OCI-LY7 (cell line): ENCODE measurements around the gene ETNPPL. TPM values are rescaled to one million over a fixed set of nuclear protein-coding genes. Genes with fewer than 3 reads are reported as not detected.

Source experiments
- BruUV-seq: library from RNA; stranded (reverse); fragments of 400-500 nt; replicated peaks from 2 replicates; lab custom pipeline; 2021; lab: Mats Ljungman, UMichigan
- CTCF ChIA-PET: fragments of 300-600 bp; sonication (Branson Sonifier 250); formaldehyde crosslinking; loops from one replicate; lab custom pipeline; 2022; ENCODE audit warnings: antibody characterized with exemption; ENCODE audit not compliant: unreplicated experiment; lab: Charles Lee
- POLR2A ChIA-PET: fragments of 300-600 bp; sonication (Branson Sonifier 250); formaldehyde crosslinking; loops from one replicate; lab custom pipeline; 2022; ENCODE audit warnings: antibody characterized with exemption; lab: Charles Lee
- DNase-seq: peaks from one replicate; pipeline ENCODE4 v3.0.0-alpha.2; 2015; ENCODE audit warnings: low spot score
- H2AFZ ChIP-seq: fragments of 200-600 bp; sonication (generic), shearing (Covaris generic); 2 replicates; pipeline ENCODE4 v1.6.1; 2014; ENCODE audit warnings: mild to moderate bottlenecking, antibody characterized with exemption, low read length, moderate library complexity
- H3K27ac ChIP-seq: fragments of 200-600 bp; sonication (generic); 2 replicates; pipeline ENCODE4 v1.5.1; 2014; ENCODE audit warnings: mixed run types, low read depth, mild to moderate bottlenecking, moderate library complexity, low read length, inconsistent platforms; ENCODE audit not compliant: poor library complexity, severe bottlenecking
- H3K36me3 ChIP-seq: fragments of 200-600 bp; sonication (generic); 2 replicates; pipeline ENCODE4 v1.6.1; 2014; ENCODE audit warnings: mild to moderate bottlenecking, antibody characterized with exemption, low read length, moderate library complexity, mixed read lengths; ENCODE audit not compliant: insufficient read depth
- H3K4me1 ChIP-seq: fragments of 200-600 bp; sonication (generic); 2 replicates; pipeline ENCODE4 v1.5.1; 2014; ENCODE audit warnings: mild to moderate bottlenecking, low read length; ENCODE audit not compliant: insufficient read depth, poor library complexity, severe bottlenecking
- H3K4me2 ChIP-seq: fragments of 200-600 bp; sonication (generic); 2 replicates; pipeline ENCODE4 v1.6.1; 2014; ENCODE audit warnings: mild to moderate bottlenecking, low read length
- H3K4me3 ChIP-seq: fragments of 200-600 bp; sonication (generic); 2 replicates; pipeline ENCODE4 v1.5.1; 2014; ENCODE audit warnings: mild to moderate bottlenecking, low read depth, low read length; ENCODE audit not compliant: poor library complexity, severe bottlenecking
- H3K79me2 ChIP-seq: fragments of 200-600 bp; sonication (generic); 2 replicates; pipeline ENCODE4 v1.6.1; 2016; ENCODE audit warnings: low read depth, mild to moderate bottlenecking, low read length, moderate library complexity, mixed read lengths; ENCODE audit not compliant: insufficient read depth
- H3K9me2 ChIP-seq: fragments of 200-600 bp; sonication (generic); 2 replicates; pipeline ENCODE4 v1.6.1; 2016; ENCODE audit warnings: mild to moderate bottlenecking, low read length, mixed read lengths; ENCODE audit not compliant: insufficient read depth
- H3K9me3 ChIP-seq: fragments of 200-600 bp; sonication (generic); 2 replicates; pipeline ENCODE4 v1.6.1; 2014; ENCODE audit warnings: mild to moderate bottlenecking, mixed run types, low read length, mixed read lengths
- H4K20me1 ChIP-seq: fragments of 200-600 bp; sonication (generic); 2 replicates; pipeline ENCODE4 v1.6.1; 2014; ENCODE audit warnings: mild to moderate bottlenecking, antibody characterized with exemption, low read length, moderate library complexity, mixed read lengths; ENCODE audit not compliant: insufficient read depth
- CTCF ChIP-seq: fragments of 200-600 bp; sonication (generic); conservative IDR thresholded peaks from 2 replicates; pipeline ENCODE4 v1.5.1; 2014; ENCODE audit warnings: mild to moderate bottlenecking, antibody characterized with exemption, low read length, moderate library complexity, mixed read lengths
- EZH2phosphoT487 ChIP-seq: fragments of 200-600 bp; sonication (generic); IDR thresholded peaks from 2 replicates; pipeline ENCODE4 v1.6.1; 2018; ENCODE audit warnings: low read depth, borderline replicate concordance, mild to moderate bottlenecking, mixed run types, antibody characterized with exemption, low read length, moderate library complexity, mixed read lengths
- intact Hi-C: fragments of 100-400 bp; cut with micrococcal nuclease; formaldehyde crosslinking; loops from one replicate; pipeline ENCODE4 v1.10.0; 2022; ENCODE audit not compliant: unreplicated experiment
- total RNA-seq, 2 experiments: library from RNA; depleted of rRNA in 1 of 2; stranded (reverse); fragments of >200 nt in 1 of 2; shearing (Covaris generic) in 1 of 2; gene quantifications; 2 replicates each; pipeline ENCODE4 v1.2.3, GENCODE V29; 2014 to 2022

Gene ETNPPL
- total RNA-seq, 2 experiments from 2014 or later: not detected

GRCh38 chr4:108788731-108789130, 25.9 kb upstream of the ETNPPL start:
- Histone ChIP-seq H3K4me1 (no peaks in the 10 kb centered on the region), H3K36me3 (no peaks in the 10 kb centered on the region), H3K4me2 (no peak overlapping the region), H3K9me3 (no peaks in the 10 kb centered on the region), H3K9me2 (no peaks in the 10 kb centered on the region), H3K27ac (no peak overlapping the region), H3K4me3 (no peak overlapping the region), H4K20me1 (no peaks in the 10 kb centered on the region), H2AFZ (no peak overlapping the region), H3K79me2 (no peaks in the 10 kb centered on the region)
- DNase-seq: no peak
- CTCF ChIA-PET: no interaction called here
- intact Hi-C loops: no loop called here
- no peak for TF ChIP-seq EZH2phosphoT487
- no peak for TF ChIP-seq CTCF
- no TSS peak for BruUV-seq
- POLR2A ChIA-PET: interaction anchor here (0.6 kb wide), 1 partner anchor 20 kb away, joined by 3 read pairs; no protein-coding TSS in a partner anchor

- TF ChIP-seq EZH2phosphoT487 (no peak), CTCF (no peak)
- no TSS peak for BruUV-seq
- H3K27ac ChIP-seq: no peak overlapping the region
- no peaks in the 10 kb centered on the region for H3K9me2 ChIP-seq
- intact Hi-C loops: no loop called here
- no peak overlapping the region for H3K4me3 ChIP-seq
- H3K79me2 ChIP-seq: no peaks in the 10 kb centered on the region
- H3K36me3 ChIP-seq: no peaks in the 10 kb centered on the region
- no peaks in the 10 kb centered on the region for H3K4me1 ChIP-seq
- DNase-seq: no peak
- H4K20me1 ChIP-seq: no peaks in the 10 kb centered on the region
- ChIA-PET POLR2A (no interaction called here), CTCF (no interaction called here)
- no peaks in the 10 kb centered on the region for H3K9me3 ChIP-seq
- no peak overlapping the region for H3K4me2 ChIP-seq
- H2AFZ ChIP-seq: no peak overlapping the region
Observed at GRCh38 chr4:108787724-108788123, 24.9 kb upstream of the ETNPPL start.

GRCh38 chr4:108787106-108787505, 24.3 kb upstream of the ETNPPL start:
- POLR2A ChIA-PET: no interaction called here
- BruUV-seq: no TSS peak

More at GRCh38 chr4:108787106-108787505, 24.3 kb upstream of the ETNPPL start:
- no peak overlapping the region for H3K27ac ChIP-seq
- DNase-seq: no peak
- no peak overlapping the region for H2AFZ ChIP-seq
- no peak overlapping the region for H3K4me2 ChIP-seq
- no peaks in the 10 kb centered on the region for H3K4me1 ChIP-seq
- intact Hi-C loops: no loop called here
- CTCF ChIA-PET: no interaction called here
- no peaks in the 10 kb centered on the region for H4K20me1 ChIP-seq
- no peaks in the 10 kb centered on the region for H3K36me3 ChIP-seq
- no peaks in the 10 kb centered on the region for H3K9me2 ChIP-seq
- no peaks in the 10 kb centered on the region for H3K79me2 ChIP-seq
- H3K9me3 ChIP-seq: no peaks in the 10 kb centered on the region
- TF ChIP-seq CTCF (no peak), EZH2phosphoT487 (no peak)
- H3K4me3 ChIP-seq: no peak overlapping the region
